GM12864 (cell line): ENCODE measurements around the gene MAGIX.

Source experiments
- DNase-seq: peaks from one replicate; pipeline ENCODE4 v3.0.0-alpha.2; 2011; ENCODE audit warnings: low read depth
- H3K4me3 ChIP-seq: 2 replicates; pipeline ENCODE4 v1.5.1; 2011; ENCODE audit warnings: mild to moderate bottlenecking, low read depth, low read length, control low read depth
- CTCF ChIP-seq: IDR thresholded peaks from 2 replicates; pipeline ENCODE4 v1.5.1; 2011; ENCODE audit warnings: low read depth, mild to moderate bottlenecking, moderate library complexity, low read length, control low read depth, inconsistent platforms; ENCODE audit errors: missing control alignments

Gene MAGIX

GRCh38 chrX:49214416-49214815 lies 51.9 kb downstream of the MAGIX start:
- no peak for TF ChIP-seq CTCF
- DNase-seq, result no peak
- no peak overlapping the region for H3K4me3 ChIP-seq

- no peak for DNase-seq
- no peak overlapping the region for H3K4me3 ChIP-seq
- TF ChIP-seq CTCF, result no peak
Observed at GRCh38 chrX:49214996-49215526, 52.5 kb downstream of the MAGIX start.
